Stimulated activated naive B cell treated with anti-CD40 and anti-IgM and Interleukin-4, amounts not matched to agents 10 μg/mL and 1 μg/mL and 100 μg/mL, for 72 hours (primary cell): ENCODE measurements around the gene SNAPC4.

Source experiments
- ATAC-seq, 2 donors: fragments of 150-1000 bp; cut with Tn5 transposase; replicated peaks; 2 replicates each; pipeline ENCODE4 v1.10.0; 2021; ENCODE audit warnings: moderate library complexity in 1 of 2
- DNase-seq: peaks from one replicate; pipeline ENCODE4 v3.0.0; 2021
- H3K27ac Mint-ChIP-seq: one replicate; pipeline ENCODE4 v1.8.0; 2022; ENCODE audit warnings: mild to moderate bottlenecking, mixed read lengths
- H3K27me3 Mint-ChIP-seq, 2 donors: one replicate each; pipeline ENCODE4 v1.8.0; 2022; ENCODE audit warnings: mixed read lengths in 2 of 2
- H3K36me3 Mint-ChIP-seq, 2 donors: one replicate each; pipeline ENCODE4 v1.8.0; 2022; ENCODE audit warnings: mixed read lengths in 2 of 2, mild to moderate bottlenecking in 1 of 2
- H3K4me1 Mint-ChIP-seq, 2 donors: one replicate each; pipeline ENCODE4 v1.8.0; 2022; ENCODE audit warnings: mixed read lengths in 2 of 2, mild to moderate bottlenecking in 1 of 2
- H3K4me3 Mint-ChIP-seq, 2 donors: one replicate each; pipeline ENCODE4 v1.8.0; 2022; ENCODE audit warnings: mild to moderate bottlenecking in 2 of 2, mixed read lengths in 2 of 2, moderate library complexity in 1 of 2
- H3K9me3 Mint-ChIP-seq, 2 donors: one replicate each; pipeline ENCODE4 v1.8.0; 2022; ENCODE audit warnings: mixed read lengths in 2 of 2, mild to moderate bottlenecking in 1 of 2

The SNAPC4 gene

GRCh38 chr9:136396219-136396515 lies 3.8 kb downstream of the SNAPC4 start:
- ATAC-seq, result no peak
- no peak for DNase-seq
- Mint-ChIP-seq H3K27ac (no peak overlapping the region), H3K4me3 (no peak overlapping the region), H3K4me1 (peaks cover 18 to 30% of the 10 kb centered on the region in 2 donors), H3K27me3 (no peaks in the 10 kb centered on the region), H3K9me3 (no peaks in the 10 kb centered on the region), H3K36me3 (peaks cover 29 to 66% of the 10 kb centered on the region in 2 donors)

GRCh38 chr9:136395345-136396218 lies 4.4 kb downstream of the SNAPC4 start:
- peaks cover 29 to 62% of the 10 kb centered on the region in 2 donors for H3K36me3 Mint-ChIP-seq

GRCh38 chr9:136395020-136395340 lies 5.0 kb downstream of the SNAPC4 start:
- Mint-ChIP-seq H3K27ac (no peak overlapping the region), H3K4me1 (peaks cover 13 to 21% of the 10 kb centered on the region in 2 donors), H3K27me3 (no peaks in the 10 kb centered on the region), H3K36me3 (peaks cover 32 to 66% of the 10 kb centered on the region in 2 donors), H3K4me3 (no peak overlapping the region), H3K9me3 (no peaks in the 10 kb centered on the region)
- ATAC-seq (no peak), DNase-seq (no peak)

More at GRCh38 chr9:136395345-136396218, 4.4 kb downstream of the SNAPC4 start:
- Mint-ChIP-seq H3K4me3 (no peak overlapping the region), H3K9me3 (no peaks in the 10 kb centered on the region), H3K27ac (peak overlapping the region; percentile 56), H3K27me3 (no peaks in the 10 kb centered on the region), H3K4me1 (peaks cover 15 to 24% of the 10 kb centered on the region in 2 donors)
- no peak for ATAC-seq
- no peak for DNase-seq

GRCh38 chr9:136394312-136395019 lies 5.5 kb downstream of the SNAPC4 start:
- DNase-seq (no peak), ATAC-seq (no peak)
- H3K9me3 Mint-ChIP-seq, result no peaks in the 10 kb centered on the region
- no peak overlapping the region for H3K4me3 Mint-ChIP-seq
- no peak overlapping the region for H3K27ac Mint-ChIP-seq
- peaks cover 13 to 21% of the 10 kb centered on the region in 2 donors for H3K4me1 Mint-ChIP-seq
- no peaks in the 10 kb centered on the region for H3K27me3 Mint-ChIP-seq
- H3K36me3 Mint-ChIP-seq, result peaks cover 35 to 71% of the 10 kb centered on the region in 2 donors

- Mint-ChIP-seq H3K4me3 (no peak overlapping the region), H3K4me1 (peaks cover 5 to 12% of the 10 kb centered on the region in 2 donors), H3K9me3 (no peaks in the 10 kb centered on the region), H3K27me3 (no peaks in the 10 kb centered on the region), H3K36me3 (peaks cover 41 to 71% of the 10 kb centered on the region in 2 donors), H3K27ac (no peak overlapping the region)
- DNase-seq, result no peak
- no peak for ATAC-seq
Measured at GRCh38 chr9:136393531-136393930, 6.4 kb downstream of the SNAPC4 start.

- DNase-seq, result no peak
- ATAC-seq, result no peak
- peaks cover 45 to 70% of the 10 kb centered on the region in 2 donors for H3K36me3 Mint-ChIP-seq
- peaks cover 2 to 7% of the 10 kb centered on the region in 2 donors for H3K4me1 Mint-ChIP-seq
- no peaks in the 10 kb centered on the region for H3K27me3 Mint-ChIP-seq
- no peak overlapping the region for H3K27ac Mint-ChIP-seq
- H3K9me3 Mint-ChIP-seq, result no peaks in the 10 kb centered on the region
- no peak overlapping the region for H3K4me3 Mint-ChIP-seq
Measured at GRCh38 chr9:136392538-136393449, 7.2 kb downstream of the SNAPC4 start.

- H3K27me3 Mint-ChIP-seq, result no peaks in the 10 kb centered on the region
- DNase-seq, result no peak
- no peaks in the 10 kb centered on the region for H3K9me3 Mint-ChIP-seq
- no peak overlapping the region for H3K4me3 Mint-ChIP-seq
- no peak for ATAC-seq
- H3K4me1 Mint-ChIP-seq, result peaks cover 2 to 3% of the 10 kb centered on the region in 2 donors
- peaks cover 46 to 74% of the 10 kb centered on the region in 2 donors for H3K36me3 Mint-ChIP-seq
- no peak overlapping the region for H3K27ac Mint-ChIP-seq
Measured at GRCh38 chr9:136391737-136392537, 8.0 kb downstream of the SNAPC4 start.

GRCh38 chr9:136389396-136389795 lies 10.6 kb downstream of the SNAPC4 start:
- Mint-ChIP-seq H3K27me3 (no peaks in the 10 kb centered on the region), H3K36me3 (peaks cover 54 to 73% of the 10 kb centered on the region in 2 donors), H3K9me3 (no peaks in the 10 kb centered on the region), H3K4me3 (no peak overlapping the region), H3K27ac (no peak overlapping the region), H3K4me1 (peaks cover 0 to 1% of the 10 kb centered on the region in 2 donors)
- ATAC-seq (no peak), DNase-seq (no peak)

GRCh38 chr9:136387217-136387616 lies 12.8 kb downstream of the SNAPC4 start:
- Mint-ChIP-seq H3K9me3 (no peaks in the 10 kb centered on the region), H3K4me3 (no peak overlapping the region), H3K27me3 (no peaks in the 10 kb centered on the region), H3K36me3 (peaks cover 66 to 80% of the 10 kb centered on the region in 2 donors), H3K27ac (no peak overlapping the region), H3K4me1 (peaks cover 0 to 1% of the 10 kb centered on the region in 2 donors)
- ATAC-seq, result no peak
- DNase-seq, result no peak

GRCh38 chr9:136386018-136386417 lies 14.0 kb downstream of the SNAPC4 start:
- no peak for ATAC-seq
- peaks cover 63 to 73% of the 10 kb centered on the region in 2 donors for H3K36me3 Mint-ChIP-seq
- H3K27ac Mint-ChIP-seq, result no peak overlapping the region
- DNase-seq, result no peak
- H3K27me3 Mint-ChIP-seq, result no peaks in the 10 kb centered on the region
- no peaks in the 10 kb centered on the region for H3K9me3 Mint-ChIP-seq
- H3K4me3 Mint-ChIP-seq, result no peak overlapping the region
- H3K4me1 Mint-ChIP-seq, result peaks cover 0 to 1% of the 10 kb centered on the region in 2 donors

GRCh38 chr9:136385015-136385414 lies 15.0 kb downstream of the SNAPC4 start:
- peaks cover 60 to 69% of the 10 kb centered on the region in 2 donors for H3K36me3 Mint-ChIP-seq
- H3K4me1 Mint-ChIP-seq, result peaks cover 0 to 1% of the 10 kb centered on the region in 2 donors
- H3K27me3 Mint-ChIP-seq, result no peaks in the 10 kb centered on the region
- no peak overlapping the region for H3K4me3 Mint-ChIP-seq
- no peak overlapping the region for H3K27ac Mint-ChIP-seq
- no peaks in the 10 kb centered on the region for H3K9me3 Mint-ChIP-seq
- DNase-seq (no peak), ATAC-seq (no peak)

GRCh38 chr9:136383436-136383835 lies 16.5 kb downstream of the SNAPC4 start:
- peak overlapping the region; percentile 75 for H3K27ac Mint-ChIP-seq
- no peaks in the 10 kb centered on the region for H3K27me3 Mint-ChIP-seq
- H3K4me3 Mint-ChIP-seq, result no peak overlapping the region
- H3K36me3 Mint-ChIP-seq, result peaks cover 46 to 56% of the 10 kb centered on the region in 2 donors
- no peak for DNase-seq
- H3K4me1 Mint-ChIP-seq, result peaks cover 0 to 1% of the 10 kb centered on the region in 2 donors
- H3K9me3 Mint-ChIP-seq, result no peaks in the 10 kb centered on the region
- no peak for ATAC-seq

GRCh38 chr9:136381966-136382513 lies 17.9 kb downstream of the SNAPC4 start:
- Mint-ChIP-seq H3K4me3 (no peak overlapping the region), H3K4me1 (peaks cover 0 to 5% of the 10 kb centered on the region in 2 donors), H3K27me3 (no peaks in the 10 kb centered on the region), H3K36me3 (peaks cover 41 to 53% of the 10 kb centered on the region in 2 donors), H3K9me3 (no peaks in the 10 kb centered on the region), H3K27ac (no peak overlapping the region)
- DNase-seq, result no peak
- no peak for ATAC-seq
